Activated CD8-positive, alpha-beta T cell treated with anti-CD3 and anti-CD28 coated beads, Interleukin-2, amount 10 ng/mL, durations not matched to agents 7 days and 5 days (primary cell): ENCODE data around the gene NIPAL1. TPM values are rescaled to one million over a fixed set of nuclear protein-coding genes. Genes with fewer than 3 reads are reported as not detected.

Source experiments
- ATAC-seq: fragments of 150-1000 bp; cut with Tn5 transposase; one replicate; pipeline ENCODE4 v1.10.0; 2021; ENCODE audit warnings: moderate library complexity
- CTCF ChIA-PET: fragments of 350-600 bp; sonication (Branson Sonifier 250); formaldehyde crosslinking; loops from one replicate; lab custom pipeline; 2021; ENCODE audit warnings: antibody characterized with exemption; lab: Charles Lee
- POLR2A ChIA-PET: fragments of 350-600 bp; sonication (Branson Sonifier 250); formaldehyde crosslinking; loops from one replicate; lab custom pipeline; 2021; ENCODE audit warnings: antibody characterized with exemption; lab: Charles Lee
- DNase-seq: peaks from one replicate; pipeline ENCODE4 v3.0.0-alpha.2; 2020
- H3K27ac Mint-ChIP-seq: one replicate; pipeline ENCODE4 v1.8.0; 2021; ENCODE audit warnings: mild to moderate bottlenecking, mixed read lengths
- H3K27me3 Mint-ChIP-seq: one replicate; pipeline ENCODE4 v1.8.0; 2021; ENCODE audit warnings: low read depth, mixed read lengths
- H3K36me3 Mint-ChIP-seq: one replicate; pipeline ENCODE4 v1.8.0; 2021; ENCODE audit warnings: low read depth, mixed read lengths
- H3K4me1 Mint-ChIP-seq: one replicate; pipeline ENCODE4 v1.8.0; 2021; ENCODE audit warnings: low read depth, mixed read lengths
- H3K4me3 Mint-ChIP-seq: one replicate; pipeline ENCODE4 v1.8.0; 2021; ENCODE audit warnings: mild to moderate bottlenecking, mixed read lengths
- H3K9me3 Mint-ChIP-seq: one replicate; pipeline ENCODE4 v1.8.0; 2022; ENCODE audit warnings: mixed read lengths; ENCODE audit not compliant: insufficient read depth
- total RNA-seq, 2 experiments: library from RNA; stranded (reverse); gene quantifications; one replicate each; pipeline ENCODE4 v1.2.3, GENCODE V29; 2021

The NIPAL1 gene
- total RNA-seq, 2 experiments from 2014 or later, result 1.1 TPM

- H3K4me3 Mint-ChIP-seq, result no peak overlapping the region
- CTCF ChIA-PET, result interaction anchor here (0.8 to 5.2 kb wide), 8 partner anchors 19 to 253 kb away, joined by 3 to 45 read pairs (median 4); no protein-coding TSS in a partner anchor
- POLR2A ChIA-PET, result no interaction called here
- H3K4me1 Mint-ChIP-seq, result peaks cover 3% of the 10 kb centered on the region
- no peaks in the 10 kb centered on the region for H3K9me3 Mint-ChIP-seq
- H3K36me3 Mint-ChIP-seq, result peaks cover 66% of the 10 kb centered on the region
- ATAC-seq (no peak), DNase-seq (no peak)
- H3K27me3 Mint-ChIP-seq, result no peaks in the 10 kb centered on the region
- H3K27ac Mint-ChIP-seq, result no peak overlapping the region
Observed at GRCh38 chr4:48085821-48086589, 69.4 kb downstream of the NIPAL1 start.

Other genes with a start within 250 kb of the NIPAL1 start
- not detected for gene CORIN, start 178.7 kb upstream of the NIPAL1 start, total RNA-seq
- 10 to 100 TPM in 1 of 2 experiments, 1 to 10 TPM in 1; 9.5 to 10.6 TPM for gene NFXL1, start 102.2 kb upstream of the NIPAL1 start, total RNA-seq
- gene CNGA1, start 91 bp upstream of the NIPAL1 start, total RNA-seq, result not detected
- 10 to 100 TPM; 60.6 to 63.6 TPM for gene TXK, start 117.5 kb downstream of the NIPAL1 start, total RNA-seq